GM12878 (cell line): ENCODE data around the gene CDH4. TPM values are rescaled to one million over a fixed set of nuclear protein-coding genes. Genes with fewer than 3 reads are reported as not detected.
A peak's percentile ranks its signal among the peaks of the same experiment; 100 is the strongest.

Experiments used
- ATAC-seq: fragments of 200-7000 bp; cut with Tn5 transposase; 3 replicates; pipeline ENCODE4 v1.9.1; 2020; ENCODE audit warnings: mild to moderate bottlenecking, moderate library complexity
- BruUV-seq: library from RNA; stranded (reverse); fragments of 400-500 nt; replicated peaks from 2 replicates; lab custom pipeline; 2021; lab: Mats Ljungman, UMichigan
- CTCF ChIA-PET: fragments of 300-600 bp; sonication (Branson Sonifier 250); formaldehyde crosslinking; extraction: SDS; loops from one replicate; lab custom pipeline; 2021; ENCODE audit warnings: inconsistent platforms; lab: Yijun Ruan, JAX
- POLR2A ChIA-PET: fragments of 350-600 bp; formaldehyde crosslinking; extraction: SDS; loops from one replicate; lab custom pipeline; 2021; ENCODE audit warnings: inconsistent platforms; lab: Charles Lee
- RAD21 ChIA-PET: fragments of 300-600 bp; sonication (Branson Sonifier 250); formaldehyde crosslinking; loops from one replicate; lab custom pipeline; 2023; ENCODE audit warnings: antibody characterized with exemption; ENCODE audit not compliant: unreplicated experiment; lab: Charles Lee
- SMC1A ChIA-PET: fragments of 300-600 bp; sonication (Branson Sonifier 250); formaldehyde crosslinking; loops from one replicate; lab custom pipeline; 2023; ENCODE audit not compliant: unreplicated experiment, uncharacterized antibody; lab: Charles Lee
- DNase-seq: peaks from one replicate; pipeline ENCODE4 v3.0.0-alpha.2; 2011; ENCODE audit warnings: low read depth, low spot score
- FAIRE-seq: peaks from 3 replicates; lab custom pipeline; 2011; peaks lifted over from hg19 to GRCh38; lab: Jason Lieb, UNC
- H2AFZ ChIP-seq: 2 replicates; pipeline ENCODE4 v1.6.0; 2011; ENCODE audit warnings: low read depth, low read length, control low read depth; ENCODE audit not compliant: control insufficient read depth
- H3K27ac ChIP-seq: 2 replicates; pipeline ENCODE4 v1.5.1; 2011; ENCODE audit warnings: control low read depth; ENCODE audit not compliant: control insufficient read depth, insufficient read depth
- H3K27me3 ChIP-seq, 2 experiments: replicated peaks in 1 of 2; 2 replicates each; pipeline versions ENCODE4 v1.6.0 to v1.6.1; 2011; ENCODE audit warnings: low read length in 1 of 2; ENCODE audit not compliant: control insufficient read depth in 2 of 2, insufficient read depth in 2 of 2
- H3K36me3 ChIP-seq, 2 experiments: 2 replicates each; pipeline ENCODE4 v1.5.1; 2011; ENCODE audit warnings: low read length in 1 of 2; ENCODE audit not compliant: control insufficient read depth in 2 of 2, insufficient read depth in 2 of 2
- H3K4me1 ChIP-seq: 2 replicates; pipeline ENCODE4 v1.6.1; 2011; ENCODE audit warnings: mild to moderate bottlenecking, low read length, moderate library complexity, mixed read lengths; ENCODE audit not compliant: control insufficient read depth, insufficient read depth
- H3K4me2 ChIP-seq: 2 replicates; pipeline ENCODE4 v1.6.0; 2011; ENCODE audit warnings: control low read depth; ENCODE audit not compliant: control insufficient read depth, insufficient read depth
- H3K4me3 ChIP-seq: fragments of 200-600 bp; sonication (generic); 2 replicates; pipeline ENCODE4 v1.5.1; 2016
- H3K79me2 ChIP-seq: 2 replicates; pipeline ENCODE4 v1.6.0; 2011; ENCODE audit warnings: low read length; ENCODE audit not compliant: control insufficient read depth, insufficient read depth
- H3K9ac ChIP-seq: 2 replicates; pipeline ENCODE4 v1.8.0; 2011; ENCODE audit warnings: low read length, control low read depth, mixed read lengths; ENCODE audit not compliant: control insufficient read depth, insufficient read depth
- H3K9me3 ChIP-seq: replicated peaks from 3 replicates; pipeline ENCODE4 v1.5.1; 2011; ENCODE audit warnings: mild to moderate bottlenecking, low read length; ENCODE audit not compliant: control insufficient read depth, insufficient read depth
- H4K20me1 ChIP-seq: 2 replicates; pipeline ENCODE4 v1.6.0; 2011; ENCODE audit not compliant: control insufficient read depth, insufficient read depth
- CBFB ChIP-seq: IDR thresholded peaks from 2 replicates; pipeline ENCODE4 v1.6.1; 2016; ENCODE audit warnings: antibody characterized with exemption, low read depth
- MXI1 ChIP-seq: fragments of 150-350 bp; IDR thresholded peaks from 2 replicates; pipeline ENCODE4 v1.6.1; 2011; ENCODE audit warnings: low read depth, mild to moderate bottlenecking, inconsistent platforms, low read length, improper control_type of control experiment
- NFYB ChIP-seq: IDR thresholded peaks from 2 replicates; pipeline ENCODE4 v1.6.1; 2011; ENCODE audit warnings: low read depth, mild to moderate bottlenecking, low read length, improper control_type of control experiment, moderate library complexity; ENCODE audit not compliant: insufficient read depth
- PML ChIP-seq: IDR thresholded peaks from 2 replicates; pipeline ENCODE4 v1.6.1; 2012; ENCODE audit warnings: low read length, inconsistent platforms
- SMC3 ChIP-seq: IDR thresholded peaks from 2 replicates; pipeline ENCODE4 v1.6.1; 2011; ENCODE audit warnings: low read length, improper control_type of control experiment, borderline replicate concordance
- USF1 ChIP-seq: IDR thresholded peaks from 2 replicates; pipeline ENCODE4 v1.6.1; 2011; ENCODE audit warnings: borderline replicate concordance, low read depth, mild to moderate bottlenecking, moderate library complexity, mixed read lengths, low read length; ENCODE audit not compliant: insufficient read depth; ENCODE audit errors: extremely low read length
- WGBS: methylation state at CpG from one replicate; pipeline ENCODE4 v1.1.6; 2016; ENCODE audit warnings: low lambda C conversion rate; ENCODE audit not compliant: insufficient replicate concordance, insufficient coverage; ENCODE audit errors: missing lambda C conversion rate; 5-methylcytosine and 5-hydroxymethylcytosine counted together
- in situ Hi-C: fragments of 300-500 bp; cut with MboI; formaldehyde crosslinking; loops from 9 replicates; pipeline ENCODE4 v1.14.3; 2018; ENCODE audit warnings: mixed read lengths
- intact Hi-C: fragments of 100-400 bp; cut with micrococcal nuclease; formaldehyde crosslinking; loops from one replicate; pipeline ENCODE4 v1.14.2; 2022; ENCODE audit not compliant: unreplicated experiment
- polyA plus RNA-seq, 11 experiments: library from polyadenylated mRNA; depleted of rRNA in 4 of 11; unstranded in 6 of 11; stranded (reverse) in 5 of 11; fragments of >200 nt; fragmentation: Nextera tagmentation in 4 of 11; fragmentation: Illumina TruSeq in 1 of 11; extraction: Ambion mirVana in 4 of 11; extraction: Trizol in 1 of 11; gene quantifications; 1 replicate in 1 of 11; 2 replicates in 10 of 11; pipeline versions ENCODE4 v1.2.1 to v1.2.3, GENCODE V29; 2011 to 2016; ENCODE audit warnings: inconsistent platforms in 2 of 11, missing spikeins in 2 of 11, low read depth in 1 of 11
- total RNA-seq, 4 experiments: library from RNA; depleted of rRNA in 3 of 4; stranded (reverse); fragments of >200 nt in 3 of 4; fragmentation: Illumina TruSeq in 1 of 4; extraction: Trizol in 1 of 4; gene quantifications; 2 replicates each; pipeline versions ENCODE4 v1.2.1 to v1.2.3, GENCODE V29; 2013 to 2021

Gene CDH4
- total and polyA plus RNA-seq, 10 of the 15 experiments (the other 5 are each of a cell fraction or from before 2014, with no cell fraction given) = not detected

- Histone ChIP-seq H3K4me2 (no peak overlapping the region), H3K27ac (no peak overlapping the region), H3K9ac (no peak overlapping the region), H3K4me3 (no peak overlapping the region), H3K27me3 (no peaks in the 10 kb centered on the region; a peak in 1 of 4 replicates), H3K9me3 (no peaks in the 10 kb centered on the region), H4K20me1 (no peaks in the 10 kb centered on the region), H2AFZ (no peak overlapping the region), H3K4me1 (no peaks in the 10 kb centered on the region), H3K79me2 (no peaks in the 10 kb centered on the region), H3K36me3 (no peaks in the 10 kb centered on the region)
- no TSS peak for BruUV-seq
- ChIA-PET SMC1A (no interaction called here), RAD21 (no interaction called here), CTCF (no interaction called here), POLR2A (no interaction called here)
- TF ChIP-seq SMC3 = no peak
- no peak for TF ChIP-seq USF1
- TF ChIP-seq CBFB = no peak
- no peak for TF ChIP-seq MXI1
- DNase-seq (no peak), FAIRE-seq (no peak), ATAC-seq (no peak)
- 0% methylated on average over 2 of the region's 2 CpGs for WGBS
- in situ Hi-C loops = loop anchor here (25.0 kb wide), 2 partner anchors 620 to 845 kb away; no protein-coding TSS in a partner anchor
- intact Hi-C loops = no loop called here
Measured at GRCh38 chr20:61832181-61832580, 580.1 kb downstream of the CDH4 start.

GRCh38 chr20:61833807-61834610 is 581.9 kb downstream of the CDH4 start:
- H3K36me3 ChIP-seq = no peaks in the 10 kb centered on the region
- ChIA-PET CTCF (no interaction called here), RAD21 (no interaction called here), POLR2A (no interaction called here), SMC1A (no interaction called here)
- TF ChIP-seq NFYB (peak; percentile 58; the same call in 1 of the 2 replicates), PML (no peak)
- no peaks in the 10 kb centered on the region for H4K20me1 ChIP-seq
- WGBS = 49% methylated on average over 14 of the region's 14 CpGs
- H3K27me3 ChIP-seq = no peaks in the 10 kb centered on the region; a peak in 1 of 4 replicates
- ATAC-seq = no peak
- no peak overlapping the region for H3K4me3 ChIP-seq
- intact Hi-C loops (no loop called here), in situ Hi-C loops (loop anchor here (25.0 kb wide), 2 partner anchors 622 to 847 kb away; no protein-coding TSS in a partner anchor)
- no peak for FAIRE-seq
- H2AFZ ChIP-seq = no peak overlapping the region
- no peak overlapping the region for H3K4me2 ChIP-seq
- no peak overlapping the region for H3K27ac ChIP-seq
- DNase-seq = no peak
- no peak overlapping the region for H3K9ac ChIP-seq
- BruUV-seq = no TSS peak
- H3K79me2 ChIP-seq = no peaks in the 10 kb centered on the region
- no peaks in the 10 kb centered on the region for H3K4me1 ChIP-seq
- no peaks in the 10 kb centered on the region for H3K9me3 ChIP-seq
